OCI-LY3 (cell line): ENCODE measurements around the gene ZNF618.

ENCODE experiments used
- H2AFZ ChIP-seq: fragments of 200-600, 300-600 bp; shearing (Covaris generic); 2 replicates; pipeline ENCODE4 v1.6.0; 2014; ENCODE audit warnings: antibody characterized with exemption, low read depth, low read length
- H3K27ac ChIP-seq: fragments of 200-600, 300-600 bp; sonication (generic); 2 replicates; pipeline ENCODE4 v1.5.1; 2014; ENCODE audit warnings: mild to moderate bottlenecking, low read length, moderate library complexity, mixed read lengths
- H3K27me3 ChIP-seq: fragments of 200-600, 300-600 bp; sonication (generic); 2 replicates; pipeline ENCODE4 v1.6.1; 2014; ENCODE audit warnings: low read depth, low read length, mixed read lengths
- H3K36me3 ChIP-seq: fragments of 200-600, 300-600 bp; sonication (generic); replicated peaks from 2 replicates; pipeline ENCODE3; 2014; ENCODE audit warnings: low read depth, low read length, mixed read lengths
- H3K4me1 ChIP-seq: fragments of 300-600, 200-600 bp; sonication (generic); 2 replicates; pipeline ENCODE4 v1.6.1; 2014; ENCODE audit warnings: low read length, mixed read lengths
- H3K4me2 ChIP-seq: fragments of 200-600, 300-600 bp; sonication (generic); 2 replicates; pipeline ENCODE4 v1.6.1; 2014; ENCODE audit warnings: low read length, mixed read lengths
- H3K4me3 ChIP-seq: fragments of 300-600, 200-600 bp; sonication (generic); 2 replicates; pipeline ENCODE4 v1.5.1; 2014; ENCODE audit warnings: antibody characterized with exemption, mild to moderate bottlenecking, low read length, moderate library complexity
- H3K79me2 ChIP-seq: fragments of 300-600, 200-600 bp; shearing (Covaris generic); 2 replicates; pipeline ENCODE4 v1.6.1; 2014; ENCODE audit warnings: mild to moderate bottlenecking, low read length, mixed read lengths
- H3K9ac ChIP-seq: fragments of 300-600, 200-600 bp; shearing (Covaris generic); 2 replicates; pipeline ENCODE4 v1.6.0; 2014; ENCODE audit warnings: mild to moderate bottlenecking, low read length, moderate library complexity
- H3K9me3 ChIP-seq: fragments of 200-600, 300-600 bp; shearing (Covaris generic); 2 replicates; pipeline ENCODE4 v1.6.1; 2014; ENCODE audit warnings: low read length, mixed read lengths; ENCODE audit not compliant: insufficient read depth
- H4K20me1 ChIP-seq: fragments of 200-600, 300-600 bp; sonication (generic); 2 replicates; pipeline ENCODE4 v1.6.1; 2016; ENCODE audit warnings: low read length, mixed read lengths; ENCODE audit not compliant: insufficient read depth
- EZH2phosphoT487 ChIP-seq: fragments of 200-600 bp; shearing (Covaris generic); IDR thresholded peaks from 2 replicates; pipeline ENCODE4 v1.6.1; 2018; ENCODE audit warnings: antibody characterized with exemption, mixed run types, low read depth
- TF ChIP-seq, protein P1 (sequence below): fragments of 200-600, 300-600 bp; sonication (generic); IDR thresholded peaks from 2 replicates; pipeline ENCODE4 v1.5.1; 2014; ENCODE audit warnings: antibody characterized with exemption, low read length, low read depth

The ZNF618 gene

GRCh38 chr9:113987526-113987925 lies 111.4 kb downstream of the ZNF618 start:
- Histone ChIP-seq H3K4me1 (peaks cover 1% of the 10 kb centered on the region), H4K20me1 (no peaks in the 10 kb centered on the region), H3K79me2 (no peaks in the 10 kb centered on the region), H3K4me3 (no peak overlapping the region), H3K4me2 (no peak overlapping the region), H3K27me3 (no peaks in the 10 kb centered on the region), H2AFZ (no peak overlapping the region), H3K9ac (no peak overlapping the region), H3K36me3 (no peaks in the 10 kb centered on the region), H3K9me3 (no peaks in the 10 kb centered on the region), H3K27ac (no peak overlapping the region)
- no peak for TF ChIP-seq EZH2phosphoT487
- TF ChIP-seq, protein P1, sequence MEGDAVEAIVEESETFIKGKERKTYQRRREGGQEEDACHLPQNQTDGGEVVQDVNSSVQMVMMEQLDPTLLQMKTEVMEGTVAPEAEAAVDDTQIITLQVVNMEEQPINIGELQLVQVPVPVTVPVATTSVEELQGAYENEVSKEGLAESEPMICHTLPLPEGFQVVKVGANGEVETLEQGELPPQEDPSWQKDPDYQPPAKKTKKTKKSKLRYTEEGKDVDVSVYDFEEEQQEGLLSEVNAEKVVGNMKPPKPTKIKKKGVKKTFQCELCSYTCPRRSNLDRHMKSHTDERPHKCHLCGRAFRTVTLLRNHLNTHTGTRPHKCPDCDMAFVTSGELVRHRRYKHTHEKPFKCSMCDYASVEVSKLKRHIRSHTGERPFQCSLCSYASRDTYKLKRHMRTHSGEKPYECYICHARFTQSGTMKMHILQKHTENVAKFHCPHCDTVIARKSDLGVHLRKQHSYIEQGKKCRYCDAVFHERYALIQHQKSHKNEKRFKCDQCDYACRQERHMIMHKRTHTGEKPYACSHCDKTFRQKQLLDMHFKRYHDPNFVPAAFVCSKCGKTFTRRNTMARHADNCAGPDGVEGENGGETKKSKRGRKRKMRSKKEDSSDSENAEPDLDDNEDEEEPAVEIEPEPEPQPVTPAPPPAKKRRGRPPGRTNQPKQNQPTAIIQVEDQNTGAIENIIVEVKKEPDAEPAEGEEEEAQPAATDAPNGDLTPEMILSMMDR, result no peak

DNA sequence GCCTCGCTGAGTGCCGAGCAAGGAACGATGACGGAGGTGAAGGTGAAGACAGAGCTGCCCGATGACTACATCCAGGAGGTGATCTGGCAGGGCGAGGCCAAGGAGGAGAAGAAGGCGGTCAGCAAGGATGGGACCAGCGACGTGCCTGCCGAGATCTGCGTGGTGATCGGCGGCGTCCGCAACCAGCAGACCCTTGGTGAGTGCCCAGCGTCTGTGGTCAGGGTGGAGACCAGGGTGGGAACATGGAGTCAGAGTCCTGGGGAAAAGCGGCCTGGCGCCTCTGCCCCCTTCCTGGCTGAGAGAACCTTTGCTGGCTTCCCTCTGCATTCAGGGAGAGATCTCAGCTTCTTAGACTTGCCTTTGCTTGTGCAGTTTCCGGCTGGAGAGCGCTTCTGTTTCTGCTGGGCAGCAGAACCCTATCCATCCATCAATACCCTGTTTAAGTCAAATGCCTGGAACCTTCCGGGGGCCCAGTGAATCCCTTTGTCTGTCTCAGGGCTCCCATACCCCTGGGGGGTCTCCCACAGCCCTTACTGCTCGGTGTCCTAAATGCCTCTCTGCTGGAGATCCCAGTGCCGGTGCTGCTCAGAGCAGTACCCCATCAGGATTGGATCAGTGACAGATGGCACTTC lies 112.4 kb downstream of the ZNF618 start:
- Histone ChIP-seq H3K27ac (no peak overlapping the region), H3K9me3 (no peaks in the 10 kb centered on the region), H3K79me2 (no peaks in the 10 kb centered on the region), H3K4me2 (no peak overlapping the region), H3K4me1 (peaks cover 8% of the 10 kb centered on the region), H3K4me3 (no peak overlapping the region), H3K27me3 (no peaks in the 10 kb centered on the region), H3K9ac (no peak overlapping the region), H4K20me1 (no peaks in the 10 kb centered on the region), H3K36me3 (no peaks in the 10 kb centered on the region), H2AFZ (no peak overlapping the region)
- TF ChIP-seq, protein P1, result no peak
- TF ChIP-seq EZH2phosphoT487, result no peak

GRCh38 chr9:113989017-113989713 lies 113.1 kb downstream of the ZNF618 start:
- no peaks in the 10 kb centered on the region for H3K9me3 ChIP-seq
- TF ChIP-seq EZH2phosphoT487, result no peak
- TF ChIP-seq, protein P1, result no peak
- H2AFZ ChIP-seq, result no peak overlapping the region
- H3K27me3 ChIP-seq, result no peaks in the 10 kb centered on the region
- no peak overlapping the region for H3K4me2 ChIP-seq
- no peaks in the 10 kb centered on the region for H3K79me2 ChIP-seq
- no peak overlapping the region for H3K9ac ChIP-seq
- H3K36me3 ChIP-seq, result no peaks in the 10 kb centered on the region
- H4K20me1 ChIP-seq, result no peaks in the 10 kb centered on the region
- H3K4me1 ChIP-seq, result peaks cover 8% of the 10 kb centered on the region
- no peak overlapping the region for H3K4me3 ChIP-seq
- no peak overlapping the region for H3K27ac ChIP-seq

DNA sequence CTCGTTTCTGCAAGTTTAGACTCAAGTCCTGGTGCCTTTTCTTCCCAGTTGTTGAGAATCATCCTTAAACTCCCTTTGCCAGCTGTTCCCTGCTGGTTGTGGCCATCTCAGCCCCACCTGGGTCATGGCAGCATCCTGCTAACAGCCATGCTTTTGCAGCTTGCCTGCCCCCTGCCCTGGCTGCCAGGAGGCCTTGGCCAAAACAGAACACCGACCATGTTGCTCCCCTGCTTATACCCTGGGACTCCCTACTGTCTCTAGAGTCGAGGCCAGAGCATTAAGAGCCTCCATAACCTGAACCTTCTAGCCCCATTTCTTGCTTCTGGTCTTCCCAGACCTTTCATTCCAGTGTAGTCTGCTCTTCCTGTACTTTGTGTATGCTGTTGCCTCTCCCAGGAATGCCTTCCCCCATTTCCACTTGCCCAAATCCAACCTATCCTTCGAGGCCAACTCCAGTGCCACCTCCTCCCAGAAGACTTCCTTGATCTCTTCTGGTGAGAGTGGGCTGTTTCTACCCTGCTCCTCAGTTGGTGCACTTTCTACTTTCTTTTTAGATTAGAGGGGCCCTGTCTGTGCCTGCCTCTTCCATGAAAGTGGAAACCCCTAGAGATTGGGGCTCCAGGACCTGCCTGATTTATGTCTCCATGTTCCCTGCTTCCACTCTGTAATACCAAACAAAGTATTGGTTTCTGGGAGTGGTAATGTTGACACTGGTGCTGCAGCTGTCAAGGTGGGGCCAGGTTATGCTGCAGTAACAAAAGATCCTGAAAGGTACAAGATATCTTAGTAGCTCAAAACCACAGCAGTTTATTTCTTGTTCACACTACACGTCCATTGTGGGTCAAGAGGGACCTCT lies 113.8 kb downstream of the ZNF618 start:
- TF ChIP-seq, protein P1, result no peak
- TF ChIP-seq EZH2phosphoT487, result no peak
- H3K27me3 ChIP-seq, result no peaks in the 10 kb centered on the region

More for the DNA sequence above, 113.8 kb downstream of the ZNF618 start:
- Histone ChIP-seq H3K9ac (no peak overlapping the region), H3K27ac (no peak overlapping the region), H3K4me1 (peaks cover 8% of the 10 kb centered on the region), H3K9me3 (no peaks in the 10 kb centered on the region), H2AFZ (no peak overlapping the region), H3K36me3 (no peaks in the 10 kb centered on the region), H3K4me3 (no peak overlapping the region), H3K4me2 (no peak overlapping the region), H3K79me2 (no peaks in the 10 kb centered on the region), H4K20me1 (no peaks in the 10 kb centered on the region)
